LoVo (cell line): Measurements from ENCODE around the gene SMIM43.
"Not testable (repeated sequence)": the region's sequence is repeated elsewhere in the genome, so short reads cannot be mapped to it uniquely, and the experiment has no call there.

Experiments used
- DNase-seq: peaks from one replicate; pipeline ENCODE4 v3.0.0-alpha.2; 2016; ENCODE audit warnings: low spot score

SMIM43 gene

GRCh38 chr4:121783210-121783609, 18.2 kb upstream of the SMIM43 start:
- DNase-seq = no peak

DNA sequence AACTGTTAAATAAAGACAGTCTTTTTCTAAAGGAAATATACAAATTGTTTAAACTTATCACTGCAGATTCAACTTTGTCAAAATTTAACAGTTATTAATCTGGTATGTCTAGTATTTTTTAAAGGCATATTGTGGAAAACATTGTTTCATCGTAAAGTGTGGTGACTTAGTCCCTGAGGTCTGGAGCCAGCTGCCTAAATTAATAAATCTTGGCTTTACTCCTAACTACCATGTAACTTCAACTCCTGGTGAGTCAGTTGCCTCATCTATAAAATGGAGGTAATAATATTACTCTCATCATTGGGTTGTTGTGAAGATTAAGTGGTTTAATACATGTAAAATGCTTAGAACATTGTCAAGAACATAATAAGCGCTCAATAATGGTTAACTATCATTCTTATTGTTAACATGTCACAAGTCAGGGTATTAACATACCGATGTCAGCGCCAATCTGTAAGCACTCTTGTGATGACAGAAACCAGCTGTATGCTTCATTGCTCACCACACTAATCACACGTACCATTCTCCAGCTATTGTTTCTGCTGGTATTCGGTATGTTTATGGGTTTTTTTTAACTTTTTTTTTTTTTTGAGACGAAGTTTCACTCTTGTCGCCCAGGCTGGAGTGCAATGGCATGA, 14.1 kb upstream of the SMIM43 start:
- no peak for DNase-seq

DNA sequence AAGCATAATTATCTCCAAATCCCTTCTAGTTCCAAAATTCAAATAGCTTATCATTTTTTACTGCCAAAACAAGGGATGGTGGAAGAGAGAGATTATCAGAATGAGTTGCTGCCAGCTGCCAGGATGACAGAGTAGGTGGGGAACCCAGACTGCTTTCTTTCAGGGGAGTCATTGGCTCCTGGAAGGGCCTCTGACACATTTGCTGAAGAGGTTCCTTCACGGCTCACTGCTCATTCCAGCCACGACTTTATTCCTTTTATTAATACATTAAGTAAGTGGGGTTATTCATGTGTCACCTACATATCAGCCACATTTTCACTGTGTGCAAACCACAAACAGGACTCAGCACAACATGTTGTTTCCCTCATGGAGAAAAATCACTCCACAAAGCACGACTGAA, 12.7 kb upstream of the SMIM43 start:
- DNase-seq = no peak

GRCh38 chr4:121776610-121777401, 11.8 kb upstream of the SMIM43 start:
- DNase-seq = no peak

GRCh38 chr4:121773883-121774282, 8.9 kb upstream of the SMIM43 start:
- no peak for DNase-seq

GRCh38 chr4:121771869-121772268, 6.9 kb upstream of the SMIM43 start:
- no peak for DNase-seq

GRCh38 chr4:121769341-121769740, 4.4 kb upstream of the SMIM43 start:
- no peak for DNase-seq

DNA sequence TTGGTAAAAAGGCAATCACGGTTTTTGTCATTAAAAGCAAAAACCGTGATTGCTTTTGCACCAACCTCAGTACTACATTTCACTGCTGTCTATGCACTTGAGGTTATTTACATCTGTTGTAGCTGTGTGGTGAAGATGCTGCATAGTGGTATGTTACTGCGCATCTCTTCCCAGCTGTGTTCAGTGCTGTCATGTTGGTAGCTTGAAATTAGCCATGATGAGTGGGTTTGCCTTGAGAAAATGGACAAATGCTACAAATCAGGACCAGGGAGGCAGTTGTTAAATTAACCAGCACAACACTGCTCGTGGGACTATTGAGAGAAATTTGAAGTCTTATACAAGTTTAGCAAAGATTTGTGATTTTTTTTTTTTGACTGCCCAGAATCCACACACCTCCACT, 2.2 kb upstream of the SMIM43 start:
- no peak for DNase-seq

- DNase-seq = no peak
These were observed 1.1 kb upstream of the SMIM43 start for GRCh38 chr4:121765971-121766538.

DNA sequence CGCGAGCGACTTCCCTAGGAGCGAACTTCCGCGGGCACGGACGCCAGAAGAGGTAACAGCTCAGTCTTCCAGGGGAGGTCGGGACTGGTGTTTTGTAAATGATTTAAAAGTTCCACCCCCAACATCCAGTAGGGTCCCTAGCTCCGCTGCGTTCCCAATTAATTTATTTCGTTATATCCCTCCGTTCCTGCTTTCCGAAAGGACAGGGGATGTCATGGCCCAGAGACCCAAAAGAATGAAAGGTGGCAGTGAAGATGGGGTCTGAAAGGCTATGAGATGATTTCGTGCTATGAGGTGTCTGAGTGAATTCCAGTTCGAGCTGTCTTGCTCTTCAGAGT, 373 bp upstream of the SMIM43 start:
- no peak for DNase-seq

DNA sequence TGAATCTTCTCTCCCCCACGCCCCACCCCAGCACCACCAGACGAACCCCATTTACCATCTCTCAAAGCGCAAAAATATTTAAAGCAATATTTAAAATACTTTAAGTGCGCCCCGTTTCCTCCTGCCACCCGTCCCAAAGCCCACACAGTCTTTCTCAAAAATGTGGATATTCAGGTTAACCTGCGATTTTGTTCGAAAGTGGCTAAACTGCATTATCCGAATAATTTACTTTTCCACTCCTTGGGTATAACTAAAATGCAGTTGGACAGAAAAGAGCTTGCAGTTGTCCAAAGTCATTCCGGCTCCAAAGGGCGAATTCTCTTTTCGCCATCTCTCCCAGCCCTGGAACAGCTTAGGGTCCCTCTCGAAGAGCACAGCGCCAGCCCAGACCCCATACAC, 662 bp downstream of the SMIM43 start:
- no peak for DNase-seq

- no peak for DNase-seq
These were observed 4.8 kb downstream of the SMIM43 start for GRCh38 chr4:121760205-121760604.

DNA sequence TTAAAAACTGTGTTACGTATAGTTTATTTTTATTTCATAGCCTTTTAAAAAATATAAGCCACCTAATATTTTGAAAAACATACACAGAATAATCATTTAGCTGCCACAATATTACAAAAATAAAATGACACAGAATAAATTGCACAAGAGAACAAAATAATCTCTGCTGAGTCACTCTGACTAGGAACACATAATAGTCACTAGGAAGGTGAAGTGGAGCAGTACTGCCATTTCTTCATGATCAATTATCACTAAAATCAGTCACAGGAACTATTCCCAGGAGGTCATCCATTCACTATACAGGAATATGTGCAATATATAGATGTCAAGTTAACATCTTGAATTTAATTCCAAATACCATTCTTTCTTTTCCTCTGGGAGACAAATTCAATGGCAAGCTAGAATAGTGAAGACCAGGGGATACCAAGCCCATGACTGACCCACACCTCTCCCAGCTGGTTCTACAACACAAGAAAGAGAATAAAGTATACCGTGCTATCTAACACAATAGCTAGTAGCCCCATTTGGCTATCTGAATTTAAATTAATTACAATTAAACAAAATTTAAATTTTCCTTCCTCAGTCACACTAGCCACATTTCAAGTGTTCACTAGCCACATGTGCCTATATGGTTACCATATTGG, 5.9 kb downstream of the SMIM43 start:
- DNase-seq = no peak

- DNase-seq = not testable (repeated sequence)
These were observed 12.8 kb downstream of the SMIM43 start for GRCh38 chr4:121752142-121752541.

GRCh38 chr4:121749225-121749624, 15.7 kb downstream of the SMIM43 start:
- no peak for DNase-seq

DNA sequence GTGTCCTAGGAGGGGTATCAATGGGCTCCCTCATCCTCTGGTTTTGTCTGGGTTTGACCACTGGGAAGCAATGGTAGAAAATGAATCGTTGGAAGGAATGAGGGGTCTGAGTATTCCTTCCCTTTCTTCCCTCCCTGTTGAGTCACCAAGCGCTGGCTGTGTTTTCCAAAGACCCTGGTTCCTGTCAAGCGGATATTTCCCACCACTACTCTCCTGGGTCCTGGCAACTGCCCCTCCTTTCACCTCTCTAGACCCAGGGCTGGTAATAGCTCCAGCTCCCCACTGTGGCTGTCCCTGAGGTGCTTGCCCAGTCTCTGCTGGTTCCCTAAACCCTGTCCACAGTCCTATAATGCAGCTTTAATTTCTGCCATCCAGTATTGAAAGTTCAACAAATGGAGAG, 22.2 kb downstream of the SMIM43 start:
- no peak for DNase-seq

DNA sequence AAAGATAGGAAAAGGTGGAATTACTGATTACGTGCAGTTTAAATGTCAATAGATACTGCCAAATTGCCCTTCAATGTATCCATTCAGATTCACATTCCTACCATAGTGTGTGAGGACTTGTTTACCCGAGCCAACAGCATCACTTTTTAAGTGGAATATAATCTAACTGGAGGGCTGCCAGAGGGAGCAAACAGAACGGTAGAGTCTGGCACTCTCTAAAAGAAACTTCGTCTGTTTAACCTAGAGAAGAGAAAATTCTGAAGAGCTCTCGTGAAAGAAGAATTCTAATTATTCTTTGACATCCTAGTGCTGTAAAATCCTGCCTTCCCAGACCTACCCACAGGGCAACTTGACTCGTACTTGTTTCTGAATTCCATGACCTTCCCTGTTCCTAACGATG, 23.2 kb downstream of the SMIM43 start:
- no peak for DNase-seq

GRCh38 chr4:121740796-121741409, 24.1 kb downstream of the SMIM43 start:
- no peak for DNase-seq

DNA sequence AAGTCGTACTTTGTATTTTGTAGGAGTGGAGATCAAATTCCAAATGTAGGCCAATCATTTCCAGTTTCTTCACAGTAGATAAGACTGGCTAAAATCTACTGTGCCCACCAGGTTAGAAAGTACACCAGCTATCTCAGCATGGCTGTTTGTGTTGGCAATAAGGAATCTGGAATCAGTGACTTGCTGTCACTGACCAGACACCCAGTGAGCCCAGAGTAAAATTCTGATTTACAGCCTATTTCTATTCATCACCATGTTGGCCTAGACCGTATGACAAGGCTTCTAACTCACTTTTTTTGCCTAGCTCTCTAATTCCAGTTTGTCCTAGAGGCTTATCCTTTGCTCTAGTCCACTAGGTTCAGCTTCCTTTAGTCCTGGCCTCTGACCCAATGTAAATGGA, 25.4 kb downstream of the SMIM43 start:
- DNase-seq = no peak

DNA sequence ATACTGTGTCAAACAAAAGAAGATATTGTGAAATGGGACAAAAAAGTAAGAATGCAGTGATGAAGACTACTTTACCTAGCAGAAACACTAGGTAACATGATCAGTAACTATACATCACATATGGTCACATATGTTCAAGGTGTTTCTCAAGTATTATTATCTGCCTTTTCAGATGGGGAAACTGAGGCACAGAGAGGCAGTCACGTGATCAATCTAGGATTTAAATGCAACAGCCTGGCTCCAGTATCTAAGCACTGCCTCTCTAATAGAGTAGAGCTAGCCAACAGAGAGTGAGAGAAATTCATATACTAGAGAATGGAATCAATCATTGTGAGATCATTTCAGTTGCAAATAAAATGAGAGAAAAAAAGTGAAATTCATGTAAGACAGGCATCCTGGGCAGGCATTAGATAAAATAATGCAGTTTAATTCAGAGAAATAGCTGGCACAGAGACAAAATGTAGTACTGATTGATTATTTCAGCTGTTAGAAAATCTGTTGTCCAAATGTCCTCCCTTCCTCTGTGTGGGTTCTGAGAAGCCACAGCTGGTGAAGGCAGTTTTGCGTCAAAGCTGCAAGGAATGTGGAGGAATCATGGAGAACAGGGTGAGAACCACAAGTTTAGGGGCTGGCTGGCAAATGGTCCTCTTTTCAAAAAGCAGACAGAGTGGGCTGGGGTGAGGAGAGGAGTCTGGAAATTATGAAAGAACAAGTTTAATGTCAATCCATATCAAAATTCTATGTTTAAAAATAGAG, 26.0 kb downstream of the SMIM43 start:
- DNase-seq = no peak

GRCh38 chr4:121737846-121738554, 27.0 kb downstream of the SMIM43 start:
- DNase-seq = no peak
